ENCODE results near the gene EPC2. TPM values are rescaled to one million over a fixed set of nuclear protein-coding genes. Genes with fewer than 3 reads are reported as not detected.
"Not testable (repeated sequence)": the region's sequence is repeated elsewhere in the genome, so short reads cannot be mapped to it uniquely, and the experiment has no call there.

Gene EPC2
- total RNA-seq, 3 donors from 2014 or later = 23.4 to 36.3 (median 29.2) TPM

GRCh38 chr2:148684507-148684906, 40.0 kb downstream of the EPC2 start:
- ATAC-seq (no peak), DNase-seq (no peak)
- Histone ChIP-seq H3K36me3 (ENCODE audit: low read depth) (no peaks in the 10 kb centered on the region), H3K9me3 (no peaks in the 10 kb centered on the region), H3K4me1 (ENCODE audit: low read depth) (no peaks in the 10 kb centered on the region), H3K4me3 (no peak overlapping the region)
- TF ChIP-seq, protein P1, sequence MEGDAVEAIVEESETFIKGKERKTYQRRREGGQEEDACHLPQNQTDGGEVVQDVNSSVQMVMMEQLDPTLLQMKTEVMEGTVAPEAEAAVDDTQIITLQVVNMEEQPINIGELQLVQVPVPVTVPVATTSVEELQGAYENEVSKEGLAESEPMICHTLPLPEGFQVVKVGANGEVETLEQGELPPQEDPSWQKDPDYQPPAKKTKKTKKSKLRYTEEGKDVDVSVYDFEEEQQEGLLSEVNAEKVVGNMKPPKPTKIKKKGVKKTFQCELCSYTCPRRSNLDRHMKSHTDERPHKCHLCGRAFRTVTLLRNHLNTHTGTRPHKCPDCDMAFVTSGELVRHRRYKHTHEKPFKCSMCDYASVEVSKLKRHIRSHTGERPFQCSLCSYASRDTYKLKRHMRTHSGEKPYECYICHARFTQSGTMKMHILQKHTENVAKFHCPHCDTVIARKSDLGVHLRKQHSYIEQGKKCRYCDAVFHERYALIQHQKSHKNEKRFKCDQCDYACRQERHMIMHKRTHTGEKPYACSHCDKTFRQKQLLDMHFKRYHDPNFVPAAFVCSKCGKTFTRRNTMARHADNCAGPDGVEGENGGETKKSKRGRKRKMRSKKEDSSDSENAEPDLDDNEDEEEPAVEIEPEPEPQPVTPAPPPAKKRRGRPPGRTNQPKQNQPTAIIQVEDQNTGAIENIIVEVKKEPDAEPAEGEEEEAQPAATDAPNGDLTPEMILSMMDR (IDR thresholded peaks at IDR 0.05) = no peak
- intact Hi-C loops (cut with DNase I, micrococcal nuclease) = no loop called here

- TF ChIP-seq, protein P1 (IDR thresholded peaks at IDR 0.05) = no peak
- Histone ChIP-seq H3K9me3 (no peaks in the 10 kb centered on the region), H3K4me1 (ENCODE audit: low read depth) (no peaks in the 10 kb centered on the region), H3K4me3 (no peak overlapping the region), H3K36me3 (ENCODE audit: low read depth) (no peaks in the 10 kb centered on the region)
- intact Hi-C loops (cut with DNase I, micrococcal nuclease) = no loop called here
- ATAC-seq (no peak), DNase-seq (no peak)
These were observed 43.0 kb downstream of the EPC2 start for GRCh38 chr2:148687543-148687942.

GRCh38 chr2:148688011-148688410, 43.5 kb downstream of the EPC2 start:
- intact Hi-C loops (cut with DNase I, micrococcal nuclease) = not testable (repeated sequence)

DNA sequence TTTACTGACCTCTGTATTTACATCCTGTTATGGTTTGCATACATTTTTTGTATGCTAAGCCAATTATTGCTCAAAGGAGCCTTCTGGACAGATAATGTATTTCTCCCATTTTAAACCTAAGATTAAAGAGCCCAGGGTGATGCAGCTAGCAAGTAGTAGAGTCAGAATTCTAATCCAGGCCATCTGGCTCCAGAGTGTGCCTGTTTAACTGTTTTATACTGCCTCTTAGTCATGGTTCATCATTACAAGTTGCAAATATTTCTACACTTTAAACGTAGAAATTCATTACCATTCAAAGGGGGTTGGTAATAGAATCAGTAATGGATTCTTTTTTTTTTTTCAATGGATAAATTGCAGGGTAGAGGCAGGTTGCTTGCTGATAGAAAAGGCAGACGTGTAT, 52.4 kb downstream of the EPC2 start:
- TF ChIP-seq, protein P1 (IDR thresholded peaks at IDR 0.05) = no peak
- no peak overlapping the region for H3K4me3 ChIP-seq
- H3K4me1 ChIP-seq (ENCODE audit: low read depth) = no peaks in the 10 kb centered on the region
- H3K9me3 ChIP-seq = peaks cover 17% of the 10 kb centered on the region
- DNase-seq = no peak
- intact Hi-C loops (cut with DNase I, micrococcal nuclease) = no loop called here
- ATAC-seq = no peak
- no peaks in the 10 kb centered on the region for H3K36me3 ChIP-seq (ENCODE audit: low read depth)

More at GRCh38 chr2:148688011-148688410, 43.5 kb downstream of the EPC2 start:
- DNase-seq; H3K4me1 ChIP-seq (ENCODE audit: low read depth); H3K9me3 ChIP-seq; H3K36me3 ChIP-seq (ENCODE audit: low read depth); ATAC-seq; H3K4me3 ChIP-seq: not testable (repeated sequence)

- Histone ChIP-seq H3K9me3 (peaks cover 17% of the 10 kb centered on the region), H3K4me3 (no peak overlapping the region), H3K4me1 (ENCODE audit: low read depth) (no peaks in the 10 kb centered on the region), H3K36me3 (ENCODE audit: low read depth) (no peaks in the 10 kb centered on the region)
- DNase-seq (no peak), ATAC-seq (no peak)
- intact Hi-C loops (cut with DNase I, micrococcal nuclease) = no loop called here
- TF ChIP-seq, protein P1 (IDR thresholded peaks at IDR 0.05) = no peak
These were observed 55.3 kb downstream of the EPC2 start for GRCh38 chr2:148699830-148700229.

DNA sequence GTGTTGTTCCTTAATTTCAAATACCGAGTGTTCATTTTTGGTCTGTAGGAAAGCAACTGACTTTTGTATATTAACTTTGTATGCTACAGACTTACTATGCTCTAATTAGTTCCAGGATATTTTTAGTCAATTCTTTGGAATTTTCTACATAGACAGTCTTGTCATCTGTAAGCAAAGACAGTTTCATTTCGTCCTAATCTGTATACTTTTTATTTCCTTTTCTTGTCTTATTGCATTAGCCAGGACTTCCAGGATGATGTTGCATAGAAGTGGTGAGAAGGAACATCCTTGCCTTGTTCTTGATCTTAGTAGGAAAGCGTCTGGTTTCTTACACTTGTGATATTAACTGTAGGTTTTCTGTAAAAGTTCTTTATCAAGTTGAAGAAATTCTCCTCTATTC, 56.5 kb downstream of the EPC2 start:
- intact Hi-C loops (cut with DNase I, micrococcal nuclease) = no loop called here
- peaks cover 17% of the 10 kb centered on the region for H3K9me3 ChIP-seq
- H3K36me3 ChIP-seq (ENCODE audit: low read depth) = no peaks in the 10 kb centered on the region
- no peaks in the 10 kb centered on the region for H3K4me1 ChIP-seq (ENCODE audit: low read depth)
- no peak for ATAC-seq
- TF ChIP-seq, protein P1 (IDR thresholded peaks at IDR 0.05) = no peak
- no peak for DNase-seq
- H3K4me3 ChIP-seq = no peak overlapping the region
